Measurements from ENCODE around the gene AOAH. TPM values are rescaled to one million over a fixed set of nuclear protein-coding genes. Genes with fewer than 3 reads are reported as not detected.
A peak's percentile ranks its signal among the peaks of the same experiment; 100 is the strongest.

AOAH gene
- total and polyA plus RNA-seq, 2 donors: 23.5 to 47.1 TPM

DNA sequence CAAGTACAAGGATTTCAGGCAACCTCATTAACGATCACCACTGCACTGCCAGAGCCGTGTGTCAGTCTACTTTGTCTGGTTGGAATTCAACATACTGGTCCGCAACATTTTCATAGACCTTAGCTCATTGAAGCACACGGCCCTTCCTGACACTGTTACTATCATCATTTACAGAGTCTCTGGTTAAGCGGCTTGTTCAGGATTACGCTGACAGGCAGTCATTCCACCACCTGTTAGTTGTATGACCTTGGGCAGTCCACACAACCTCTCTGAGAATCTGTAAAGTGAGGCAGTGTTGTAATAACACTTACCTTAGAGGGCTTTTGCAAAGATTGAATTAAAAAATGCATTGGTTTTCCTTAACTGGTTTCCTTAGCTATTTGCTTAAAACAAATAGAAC is 112.6 kb downstream of the AOAH start:
- no peak for DNase-seq (ENCODE audit: low read depth in 6 of 9, low spot score in 9 of 9)
- 98% methylated on average over 6 of the region's 6 CpGs for WGBS
- Histone ChIP-seq H3K27ac (ENCODE audit: low read depth in 1 of 2, low read length in 1 of 2) (no peak overlapping the region), H3K4me1 (ENCODE audit: control insufficient read depth in 2 of 2, insufficient read depth in 2 of 2, low read length in 2 of 2) (no peaks in the 10 kb centered on the region), H3K36me3 (ENCODE audit: control insufficient read depth in 2 of 2, insufficient read depth in 2 of 2, low read length in 1 of 2) (peaks cover 0 to 5% of the 10 kb centered on the region in 2 donors), H3K4me3 (ENCODE audit: low read length in 2 of 2) (no peak overlapping the region), H3K27me3 (ENCODE audit: control insufficient read depth in 2 of 2, insufficient read depth in 1 of 2, low read length in 1 of 2) (no peaks in the 10 kb centered on the region), H3K9me3 (ENCODE audit: control insufficient read depth in 2 of 2, insufficient read depth in 1 of 2, low read length in 1 of 2) (no peaks in the 10 kb centered on the region)

GRCh38 chr7:36607721-36608095 is 116.6 kb downstream of the AOAH start:
- no peak overlapping the region for H3K27ac ChIP-seq (ENCODE audit: low read depth in 1 of 2, low read length in 1 of 2)
- no peaks in the 10 kb centered on the region for H3K4me1 ChIP-seq (ENCODE audit: control insufficient read depth in 2 of 2, insufficient read depth in 2 of 2, low read length in 2 of 2)
- no peak overlapping the region for H3K4me3 ChIP-seq (ENCODE audit: low read length in 2 of 2)
- H3K9me3 ChIP-seq (ENCODE audit: control insufficient read depth in 2 of 2, insufficient read depth in 1 of 2, low read length in 1 of 2): no peaks in the 10 kb centered on the region
- no peaks in the 10 kb centered on the region for H3K27me3 ChIP-seq (ENCODE audit: control insufficient read depth in 2 of 2, insufficient read depth in 1 of 2, low read length in 1 of 2)
- WGBS: 92% methylated on average over 3 of the region's 3 CpGs
- no peak for DNase-seq (ENCODE audit: low read depth in 6 of 9, low spot score in 9 of 9)
- no peaks in the 10 kb centered on the region for H3K36me3 ChIP-seq (ENCODE audit: control insufficient read depth in 2 of 2, insufficient read depth in 2 of 2, low read length in 1 of 2)

DNA sequence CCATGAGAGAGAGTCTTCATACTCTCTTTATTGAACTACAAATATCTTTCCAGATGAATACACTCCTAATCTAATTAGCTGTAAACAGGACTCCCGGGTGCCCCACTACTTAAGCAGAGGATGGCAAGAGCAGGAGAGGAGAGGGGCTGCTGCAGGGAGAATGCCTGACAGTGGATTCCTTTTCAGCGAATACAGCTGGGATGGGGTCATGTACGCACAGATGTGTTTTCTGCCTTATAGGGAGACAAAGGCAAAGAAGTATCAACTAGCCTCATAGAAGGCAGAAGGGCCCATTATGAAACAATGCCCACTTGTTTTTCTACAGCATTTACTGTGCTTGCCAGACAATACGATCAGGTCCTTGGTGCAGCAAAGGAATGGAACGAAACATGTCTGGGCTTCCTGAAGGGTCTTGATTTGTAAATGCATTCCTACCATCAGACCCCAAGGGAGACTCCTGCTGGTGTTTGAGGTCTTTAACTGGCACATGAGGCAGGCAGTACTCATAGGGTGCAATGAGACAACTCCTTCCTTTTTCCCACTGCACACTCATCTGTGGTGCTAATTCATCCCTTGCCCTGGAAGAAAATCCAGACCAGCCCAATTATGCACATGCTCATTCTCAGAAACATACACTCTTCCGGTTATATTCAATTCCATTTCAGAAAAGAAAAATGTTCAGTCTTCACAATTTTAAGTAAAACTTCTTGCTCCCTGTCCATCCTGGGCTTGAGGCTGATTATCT is 117.1 kb downstream of the AOAH start:
- Histone ChIP-seq H3K27ac (ENCODE audit: low read depth in 1 of 2, low read length in 1 of 2) (no peak overlapping the region), H3K9me3 (ENCODE audit: control insufficient read depth in 2 of 2, insufficient read depth in 1 of 2, low read length in 1 of 2) (no peaks in the 10 kb centered on the region), H3K36me3 (ENCODE audit: control insufficient read depth in 2 of 2, insufficient read depth in 2 of 2, low read length in 1 of 2) (no peaks in the 10 kb centered on the region), H3K4me1 (ENCODE audit: control insufficient read depth in 2 of 2, insufficient read depth in 2 of 2, low read length in 2 of 2) (no peaks in the 10 kb centered on the region), H3K4me3 (ENCODE audit: low read length in 2 of 2) (no peak overlapping the region), H3K27me3 (ENCODE audit: control insufficient read depth in 2 of 2, insufficient read depth in 1 of 2, low read length in 1 of 2) (no peaks in the 10 kb centered on the region)
- no peak for DNase-seq (ENCODE audit: low read depth in 6 of 9, low spot score in 9 of 9)
- 97% methylated on average over 6 of the region's 6 CpGs for WGBS

DNA sequence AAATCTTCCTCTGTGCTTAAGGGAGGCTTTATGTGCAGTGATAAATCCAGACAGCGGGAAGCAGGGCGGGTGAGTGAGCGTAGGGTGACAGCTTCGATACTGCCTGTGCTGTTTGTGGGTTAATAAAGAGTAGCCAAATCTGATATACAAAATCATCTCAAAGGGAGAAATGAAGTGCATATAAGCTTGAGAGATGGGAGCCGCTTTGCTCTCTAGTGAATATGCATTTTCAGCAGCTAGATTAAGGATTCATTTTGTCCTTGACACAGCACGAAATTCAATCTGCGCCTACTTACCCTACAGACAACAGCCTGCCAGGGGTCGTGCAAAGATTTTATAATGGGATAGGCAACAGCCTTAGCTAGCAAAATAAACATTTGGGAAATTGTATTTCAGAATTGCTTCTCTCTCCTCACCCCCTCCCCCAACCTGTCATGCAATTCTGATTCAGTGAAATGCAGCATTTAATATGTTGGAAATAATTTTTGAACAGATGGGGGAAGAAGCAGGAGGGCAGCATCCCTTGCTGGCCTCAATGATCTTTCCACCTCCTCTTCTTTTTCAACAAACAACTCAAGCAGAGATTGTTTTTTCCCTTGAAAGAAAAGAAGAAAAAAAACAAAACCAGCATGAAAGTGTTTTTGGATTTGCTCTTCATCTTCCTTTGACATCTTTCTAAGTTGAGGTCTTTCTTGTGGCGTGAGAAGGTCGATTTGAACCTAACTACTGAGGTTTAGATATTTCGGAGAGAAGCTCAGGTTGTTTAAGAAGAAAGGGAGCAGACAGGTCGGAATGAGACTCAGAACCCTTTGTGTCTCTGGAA is 117.9 kb downstream of the AOAH start:
- 77% methylated on average over 12 of the region's 12 CpGs for WGBS
- Histone ChIP-seq H3K4me1 (ENCODE audit: control insufficient read depth in 2 of 2, insufficient read depth in 2 of 2, low read length in 2 of 2) (no peaks in the 10 kb centered on the region), H3K27ac (ENCODE audit: low read depth in 1 of 2, low read length in 1 of 2) (no peak overlapping the region), H3K9me3 (ENCODE audit: control insufficient read depth in 2 of 2, insufficient read depth in 1 of 2, low read length in 1 of 2) (no peaks in the 10 kb centered on the region), H3K4me3 (ENCODE audit: low read length in 2 of 2) (no peak overlapping the region), H3K27me3 (ENCODE audit: control insufficient read depth in 2 of 2, insufficient read depth in 1 of 2, low read length in 1 of 2) (no peaks in the 10 kb centered on the region), H3K36me3 (ENCODE audit: control insufficient read depth in 2 of 2, insufficient read depth in 2 of 2, low read length in 1 of 2) (no peaks in the 10 kb centered on the region)
- peak in 4 of 9 donors; percentile 2 to 32 (median 6) for DNase-seq (ENCODE audit: low read depth in 6 of 9, low spot score in 9 of 9)

GRCh38 chr7:36605261-36606051 is 118.8 kb downstream of the AOAH start:
- H3K27ac ChIP-seq (ENCODE audit: low read depth in 1 of 2, low read length in 1 of 2): no peak overlapping the region
- WGBS: 88% methylated on average over 7 of the region's 7 CpGs
- no peak for DNase-seq (ENCODE audit: low read depth in 6 of 9, low spot score in 9 of 9)
- H3K4me3 ChIP-seq (ENCODE audit: low read length in 2 of 2): no peak overlapping the region
- H3K27me3 ChIP-seq (ENCODE audit: control insufficient read depth in 2 of 2, insufficient read depth in 1 of 2, low read length in 1 of 2): no peaks in the 10 kb centered on the region
- H3K36me3 ChIP-seq (ENCODE audit: control insufficient read depth in 2 of 2, insufficient read depth in 2 of 2, low read length in 1 of 2): no peaks in the 10 kb centered on the region
- no peaks in the 10 kb centered on the region for H3K4me1 ChIP-seq (ENCODE audit: control insufficient read depth in 2 of 2, insufficient read depth in 2 of 2, low read length in 2 of 2)
- H3K9me3 ChIP-seq (ENCODE audit: control insufficient read depth in 2 of 2, insufficient read depth in 1 of 2, low read length in 1 of 2): no peaks in the 10 kb centered on the region

DNA sequence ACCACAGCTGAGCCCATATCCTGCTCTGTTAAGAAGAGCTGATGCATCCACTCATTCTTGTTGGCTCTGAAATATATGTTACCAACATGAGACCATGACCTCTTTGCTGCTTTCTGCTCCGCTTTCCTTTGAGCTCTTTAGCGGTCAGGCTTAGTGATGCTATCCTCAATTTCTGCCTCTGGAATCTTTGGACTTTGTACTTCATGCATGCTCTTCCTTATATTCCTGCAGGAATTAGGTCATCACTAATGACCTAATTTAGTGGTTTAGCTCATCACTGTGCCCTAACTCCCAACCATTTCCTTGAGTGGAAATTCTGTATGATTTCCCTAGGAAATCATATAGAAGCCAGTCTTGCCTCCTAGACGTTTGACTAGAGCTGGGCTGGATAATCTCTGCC is 119.5 kb downstream of the AOAH start:
- H3K27me3 ChIP-seq (ENCODE audit: control insufficient read depth in 2 of 2, insufficient read depth in 1 of 2, low read length in 1 of 2): no peaks in the 10 kb centered on the region
- no peaks in the 10 kb centered on the region for H3K9me3 ChIP-seq (ENCODE audit: control insufficient read depth in 2 of 2, insufficient read depth in 1 of 2, low read length in 1 of 2)
- H3K4me3 ChIP-seq (ENCODE audit: low read length in 2 of 2): no peak overlapping the region
- DNase-seq (ENCODE audit: low read depth in 6 of 9, low spot score in 9 of 9): no peak
- H3K27ac ChIP-seq (ENCODE audit: low read depth in 1 of 2, low read length in 1 of 2): no peak overlapping the region
- WGBS: 97% methylated on average over 3 of the region's 3 CpGs
- no peaks in the 10 kb centered on the region for H3K4me1 ChIP-seq (ENCODE audit: control insufficient read depth in 2 of 2, insufficient read depth in 2 of 2, low read length in 2 of 2)
- H3K36me3 ChIP-seq (ENCODE audit: control insufficient read depth in 2 of 2, insufficient read depth in 2 of 2, low read length in 1 of 2): no peaks in the 10 kb centered on the region

GRCh38 chr7:36602934-36603887 is 121.1 kb downstream of the AOAH start:
- Histone ChIP-seq H3K36me3 (ENCODE audit: control insufficient read depth in 2 of 2, insufficient read depth in 2 of 2, low read length in 1 of 2) (no peaks in the 10 kb centered on the region), H3K4me1 (ENCODE audit: control insufficient read depth in 2 of 2, insufficient read depth in 2 of 2, low read length in 2 of 2) (no peaks in the 10 kb centered on the region), H3K27ac (ENCODE audit: low read depth in 1 of 2, low read length in 1 of 2) (no peak overlapping the region), H3K4me3 (ENCODE audit: low read length in 2 of 2) (no peak overlapping the region), H3K27me3 (ENCODE audit: control insufficient read depth in 2 of 2, insufficient read depth in 1 of 2, low read length in 1 of 2) (no peaks in the 10 kb centered on the region), H3K9me3 (ENCODE audit: control insufficient read depth in 2 of 2, insufficient read depth in 1 of 2, low read length in 1 of 2) (no peaks in the 10 kb centered on the region)
- no peak for DNase-seq (ENCODE audit: low read depth in 6 of 9, low spot score in 9 of 9)
- WGBS: 58% methylated on average over 7 of the region's 7 CpGs

GRCh38 chr7:36602511-36602910 is 121.8 kb downstream of the AOAH start:
- H3K4me1 ChIP-seq (ENCODE audit: control insufficient read depth in 2 of 2, insufficient read depth in 2 of 2, low read length in 2 of 2): no peaks in the 10 kb centered on the region
- no peak overlapping the region for H3K4me3 ChIP-seq (ENCODE audit: low read length in 2 of 2)
- no peak for DNase-seq (ENCODE audit: low read depth in 6 of 9, low spot score in 9 of 9)
- no peaks in the 10 kb centered on the region for H3K9me3 ChIP-seq (ENCODE audit: control insufficient read depth in 2 of 2, insufficient read depth in 1 of 2, low read length in 1 of 2)
- no peaks in the 10 kb centered on the region for H3K36me3 ChIP-seq (ENCODE audit: control insufficient read depth in 2 of 2, insufficient read depth in 2 of 2, low read length in 1 of 2)
- no peaks in the 10 kb centered on the region for H3K27me3 ChIP-seq (ENCODE audit: control insufficient read depth in 2 of 2, insufficient read depth in 1 of 2, low read length in 1 of 2)
- no peak overlapping the region for H3K27ac ChIP-seq (ENCODE audit: low read depth in 1 of 2, low read length in 1 of 2)
- WGBS: 97% methylated on average over 3 of the region's 3 CpGs

All from thymus (tissue), 11 donors.